ENCODE measurements around the gene SPEF1.

Gene SPEF1

GRCh38 chr20:3800256-3800877, 19.1 kb upstream of the SPEF1 start:
- TF ChIP-seq ZFX (IDR thresholded peaks at IDR 0.05), result no peak
- no peak for TF ChIP-seq CTCF (conservative IDR thresholded peaks at IDR 0.05)
- H3K27ac ChIP-seq, result no peak overlapping the region

GRCh38 chr20:3798908-3799248, 17.6 kb upstream of the SPEF1 start:
- H3K27ac ChIP-seq, result no peak overlapping the region
- no peak for TF ChIP-seq CTCF (conservative IDR thresholded peaks at IDR 0.05)
- no peak for TF ChIP-seq ZFX (IDR thresholded peaks at IDR 0.05)

- TF ChIP-seq CTCF (conservative IDR thresholded peaks at IDR 0.05) (no peak), ZFX (IDR thresholded peaks at IDR 0.05) (no peak)
- no peak overlapping the region for H3K27ac ChIP-seq
These were observed 17.1 kb upstream of the SPEF1 start for GRCh38 chr20:3798373-3798768.

- H3K27ac ChIP-seq, result peak overlapping the region; percentile 83
- TF ChIP-seq CTCF (conservative IDR thresholded peaks at IDR 0.05) (no peak), ZFX (IDR thresholded peaks at IDR 0.05) (no peak)
These were observed 16.5 kb upstream of the SPEF1 start for GRCh38 chr20:3797592-3798372.

GRCh38 chr20:3797226-3797545, 15.9 kb upstream of the SPEF1 start:
- peak overlapping the region; percentile 83 for H3K27ac ChIP-seq
- no peak for TF ChIP-seq ZFX (IDR thresholded peaks at IDR 0.05)
- TF ChIP-seq CTCF (conservative IDR thresholded peaks at IDR 0.05), result no peak

GRCh38 chr20:3796477-3797225, 15.4 kb upstream of the SPEF1 start:
- TF ChIP-seq ZFX (IDR thresholded peaks at IDR 0.05) (peak; percentile 36; the same call in 1 of the 2 replicates), CTCF (conservative IDR thresholded peaks at IDR 0.05) (no peak)
- peak overlapping the region; percentile 83 for H3K27ac ChIP-seq
